ENCODE results near the gene MLYCD. TPM values are rescaled to one million over a fixed set of nuclear protein-coding genes. Genes with fewer than 3 reads are reported as not detected.
A peak's percentile ranks its signal among the peaks of the same experiment; 100 is the strongest.

MLYCD gene
- polyA plus RNA-seq, 1 donor (not counting 4 experiments of a cell fraction or from before 2014, with no cell fraction given): 1.2 TPM

- no peak for DNase-seq (ENCODE audit: low read depth, low spot score)
- Histone ChIP-seq H3K79me2 (ENCODE audit: control insufficient read depth, insufficient read depth, low read length) (no peaks in the 10 kb centered on the region), H3K9me1 (ENCODE audit: control insufficient read depth, extremely low read depth, insufficient read depth, low read length) (no peaks in the 10 kb centered on the region), H2AFZ (ENCODE audit: control insufficient read depth, low read length) (peak overlapping the region; percentile 72), H3K4me3 (ENCODE audit: control insufficient read depth in 2 of 3, extremely low read depth in 1 of 3, insufficient read depth in 2 of 3, low read depth in 1 of 3, low read length in 3 of 3) (peak overlapping the region; percentile 51 to 75 (median 61)), H3K4me2 (ENCODE audit: control insufficient read depth, extremely low read depth, insufficient read depth, low read depth, low read length) (peak overlapping the region; percentile 90), H3K27me3 (ENCODE audit: control insufficient read depth, extremely low read depth, insufficient read depth, low read length) (no peaks in the 10 kb centered on the region), H3K9ac (ENCODE audit: control insufficient read depth, extremely low read depth, insufficient read depth, low read length) (peak overlapping the region; percentile 64), H4K20me1 (ENCODE audit: control insufficient read depth, extremely low read depth, insufficient read depth, low read length) (no peaks in the 10 kb centered on the region), H3K36me3 (ENCODE audit: control insufficient read depth in 2 of 2, extremely low read depth in 1 of 2, insufficient read depth in 2 of 2, low read length in 2 of 2) (no peaks in the 10 kb centered on the region), H3K4me1 (ENCODE audit: control insufficient read depth, extremely low read depth, insufficient read depth, low read length) (peaks cover 8% of the 10 kb centered on the region), H3K9me3 (ENCODE audit: control insufficient read depth, low read depth, low read length) (no peaks in the 10 kb centered on the region), H3K27ac (ENCODE audit: control insufficient read depth, insufficient read depth, low read length) (no peak overlapping the region)
- TF ChIP-seq CTCF (optimal IDR thresholded peaks at IDR 0.05 in 1 of 3, IDR thresholded peaks at IDR 0.05 in 1 of 3, conservative IDR thresholded peaks at IDR 0.05 in 1 of 3; ENCODE audit: extremely low read depth in 1 of 3, insufficient read depth in 2 of 3, low read length in 3 of 3): peak in 1 of 3 experiments; percentile 11
- TF ChIP-seq EZH2 (IDR thresholded peaks at IDR 0.05; ENCODE audit: low read length): no peak
- dilution Hi-C loops (cut with MboI; ENCODE audit: extremely low pct_ligation_motif_present, low sequenced_read_pairs): no loop called here
- no peak for FAIRE-seq
These were observed 470 bp downstream of the MLYCD start for GRCh38 chr16:83899272-83899897.

GRCh38 chr16:83899978-83900377 is 1.1 kb downstream of the MLYCD start:
- no peaks in the 10 kb centered on the region for H3K79me2 ChIP-seq (ENCODE audit: control insufficient read depth, insufficient read depth, low read length)
- no peaks in the 10 kb centered on the region for H3K27me3 ChIP-seq (ENCODE audit: control insufficient read depth, extremely low read depth, insufficient read depth, low read length)
- no peaks in the 10 kb centered on the region for H3K36me3 ChIP-seq (ENCODE audit: control insufficient read depth in 2 of 2, extremely low read depth in 1 of 2, insufficient read depth in 2 of 2, low read length in 2 of 2)
- dilution Hi-C loops (cut with MboI; ENCODE audit: extremely low pct_ligation_motif_present, low sequenced_read_pairs): no loop called here
- H3K4me2 ChIP-seq (ENCODE audit: control insufficient read depth, extremely low read depth, insufficient read depth, low read depth, low read length): peak overlapping the region; percentile 90
- TF ChIP-seq EZH2 (IDR thresholded peaks at IDR 0.05; ENCODE audit: low read length): no peak
- TF ChIP-seq CTCF (optimal IDR thresholded peaks at IDR 0.05 in 1 of 3, IDR thresholded peaks at IDR 0.05 in 1 of 3, conservative IDR thresholded peaks at IDR 0.05 in 1 of 3; ENCODE audit: extremely low read depth in 1 of 3, insufficient read depth in 2 of 3, low read length in 3 of 3): no peak
- DNase-seq (ENCODE audit: low read depth, low spot score) (no peak), FAIRE-seq (no peak)
- H2AFZ ChIP-seq (ENCODE audit: control insufficient read depth, low read length): peak overlapping the region; percentile 72
- H3K9me3 ChIP-seq (ENCODE audit: control insufficient read depth, low read depth, low read length): no peaks in the 10 kb centered on the region
- H3K9ac ChIP-seq (ENCODE audit: control insufficient read depth, extremely low read depth, insufficient read depth, low read length): peak overlapping the region; percentile 64
- H4K20me1 ChIP-seq (ENCODE audit: control insufficient read depth, extremely low read depth, insufficient read depth, low read length): no peaks in the 10 kb centered on the region
- peak overlapping the region; percentile 51 to 75 (median 61) for H3K4me3 ChIP-seq (ENCODE audit: control insufficient read depth in 2 of 3, extremely low read depth in 1 of 3, insufficient read depth in 2 of 3, low read depth in 1 of 3, low read length in 3 of 3)
- no peaks in the 10 kb centered on the region for H3K9me1 ChIP-seq (ENCODE audit: control insufficient read depth, extremely low read depth, insufficient read depth, low read length)
- no peak overlapping the region for H3K27ac ChIP-seq (ENCODE audit: control insufficient read depth, insufficient read depth, low read length)
- peaks cover 8% of the 10 kb centered on the region for H3K4me1 ChIP-seq (ENCODE audit: control insufficient read depth, extremely low read depth, insufficient read depth, low read length)
